GM10248 (cell line): ENCODE data around the gene TMEM221.

ENCODE experiments used
- CTCF ChIA-PET: fragments of 300-600 bp; sonication (Branson Sonifier 250); formaldehyde crosslinking; extraction: SDS; loops from one replicate; lab custom pipeline; 2021; ENCODE audit warnings: antibody characterized with exemption; lab: Yijun Ruan, JAX
- POLR2A ChIA-PET: fragments of 350-650 bp; sonication (Branson Sonifier 250); formaldehyde crosslinking; extraction: SDS; loops from one replicate; lab custom pipeline; 2020; ENCODE audit warnings: antibody characterized with exemption; lab: Yijun Ruan, JAX
- DNase-seq: peaks from one replicate; pipeline ENCODE4 v3.0.0; 2012; ENCODE audit errors: extremely low spot score
- CTCF ChIP-seq: IDR thresholded peaks from 2 replicates; pipeline ENCODE4 v1.5.1; 2012; ENCODE audit warnings: mild to moderate bottlenecking, low read depth; ENCODE audit errors: extremely low read depth, missing control alignments, control extremely low read depth

The TMEM221 gene

GRCh38 chr19:17394891-17395415 is 53.5 kb downstream of the TMEM221 start:
- DNase-seq, result peak; percentile 72
- POLR2A ChIA-PET, result no interaction called here
- TF ChIP-seq CTCF, result peak; percentile 73
- CTCF ChIA-PET, result interaction anchor here (0.7 to 3.0 kb wide), 11 partner anchors 10 to 455 kb away, joined by 3 to 10 read pairs (median 4); partner anchors contain the start of genes BST2, DDA1 and MVB12A

DNA sequence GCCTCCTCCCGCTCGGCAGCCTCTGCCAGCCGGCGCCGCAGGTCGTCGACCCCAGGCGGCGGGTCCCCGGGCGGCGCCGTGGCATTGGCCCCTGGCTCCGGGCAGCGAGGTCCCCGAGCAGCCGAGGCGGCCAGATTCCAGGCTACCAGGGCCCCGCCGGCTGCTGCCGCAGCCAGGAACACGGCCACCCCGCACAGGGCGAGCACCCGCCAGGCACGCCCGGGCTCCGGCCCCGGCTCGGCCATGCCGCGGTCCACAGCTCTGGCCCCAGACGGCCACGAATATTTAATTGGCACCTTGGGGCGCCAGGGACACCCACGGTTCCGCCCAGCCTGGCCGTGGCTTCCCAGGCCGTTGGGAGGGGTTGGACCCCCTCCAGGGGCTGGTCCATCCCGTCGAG is 54.6 kb downstream of the TMEM221 start, which contains the start of gene CCDC194:
Gene CCDC194, minus strand, starts transcription at position 283 of the 400 bp plus-strand sequence. Its CDS starts 38 bp downstream, at position 245.
- TF ChIP-seq CTCF, result no peak
- ChIA-PET POLR2A (no interaction called here), CTCF (interaction anchor here (0.7 to 3.0 kb wide), 12 partner anchors 9 to 457 kb away, joined by 3 to 10 read pairs (median 4); partner anchors contain the start of genes DDA1, MVB12A and TMEM221)
- DNase-seq, result no peak

DNA sequence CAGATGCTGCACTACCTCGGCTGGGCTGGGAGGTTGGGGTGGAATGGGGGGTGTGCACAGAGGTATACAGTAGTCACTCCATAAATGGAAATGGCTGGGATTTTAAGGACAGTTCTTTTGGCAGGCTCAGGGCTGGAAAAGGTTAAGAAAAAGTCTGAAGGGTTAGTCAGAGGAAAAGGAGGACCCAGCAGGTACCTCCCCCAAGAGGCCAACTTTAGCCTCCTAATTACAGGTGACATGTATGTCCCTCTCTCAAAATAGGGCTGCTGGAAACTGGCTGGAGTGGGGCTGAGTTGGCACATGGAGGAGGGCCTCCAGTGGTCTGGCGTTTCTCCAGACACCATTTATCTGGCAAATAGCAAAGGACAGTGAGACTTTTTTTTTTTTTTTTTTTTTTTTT is 55.5 kb downstream of the TMEM221 start:
- TF ChIP-seq CTCF, result no peak
- POLR2A ChIA-PET, result no interaction called here
- DNase-seq, result peak; percentile 14
- CTCF ChIA-PET, result interaction anchor here (1.4 to 3.0 kb wide), 6 partner anchors 9 to 132 kb away, joined by 4 to 10 read pairs (median 4); partner anchors contain the start of gene TMEM221

DNA sequence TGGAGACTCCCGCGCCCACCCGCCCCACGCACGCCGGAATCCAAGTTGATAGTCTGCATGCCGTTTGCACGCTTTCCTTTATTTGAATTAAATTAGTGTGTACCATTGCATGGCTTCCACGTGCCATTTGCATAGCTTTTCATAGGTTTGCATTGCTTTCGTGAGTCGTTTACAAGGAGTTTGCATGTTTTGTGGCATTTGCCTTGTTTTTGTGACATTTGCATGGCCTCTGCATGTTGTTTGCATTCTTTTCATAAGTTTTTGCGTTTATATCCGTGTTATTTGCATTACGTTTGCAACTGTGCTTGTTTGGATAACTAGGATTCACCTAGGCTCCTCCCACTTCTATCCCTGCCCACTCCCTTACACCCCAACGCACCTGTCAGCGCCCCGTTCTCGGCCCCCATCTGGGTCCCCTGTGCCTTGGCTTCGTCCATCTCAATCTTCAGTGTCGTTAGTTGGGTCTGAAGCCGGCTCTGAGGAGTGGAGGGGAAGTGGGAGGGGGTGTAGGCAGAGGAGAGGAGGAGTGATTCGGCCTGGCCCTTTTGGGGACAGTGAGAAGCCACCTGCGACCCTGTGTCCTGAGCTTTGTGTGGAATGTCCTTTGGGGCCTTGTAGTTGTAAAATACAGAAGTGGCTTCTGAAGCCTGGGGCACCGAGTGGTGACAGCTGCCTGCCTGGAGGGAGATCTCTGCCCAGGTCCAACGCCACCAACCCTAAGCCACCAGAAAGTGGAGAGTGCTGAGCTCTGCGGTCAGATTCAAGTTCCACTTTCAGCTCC is 56.9 kb downstream of the TMEM221 start:
- CTCF ChIA-PET, result interaction anchor here (0.9 to 9.2 kb wide), 12 partner anchors 12 to 98 kb away, joined by 3 to 192 read pairs (median 4); partner anchors contain the start of genes BST2, MRPL34 and TMEM221
- TF ChIP-seq CTCF, result no peak
- POLR2A ChIA-PET, result interaction anchor here (0.7 to 1.6 kb wide), 2 partner anchors 13 to 14 kb away, joined by 4 to 7 read pairs; partner anchors contain the start of gene BST2
- DNase-seq, result no peak

- TF ChIP-seq CTCF, result peak; percentile 95
- ChIA-PET CTCF (interaction anchor here (0.9 to 9.2 kb wide), 10 partner anchors 9 to 107 kb away, joined by 3 to 192 read pairs (median 6); partner anchors contain the start of gene MRPL34), POLR2A (interaction anchor here (0.6 to 1.6 kb wide), 2 partner anchors 15 to 20 kb away, joined by 3 to 4 read pairs; partner anchors contain the start of gene BST2)
- peak; percentile 95 for DNase-seq
Measured at GRCh38 chr19:17390665-17391370, 57.6 kb downstream of the TMEM221 start.
